ENCODE measurements around the gene ETS2. TPM values are rescaled to one million over a fixed set of nuclear protein-coding genes. Genes with fewer than 3 reads are reported as not detected.

Gene ETS2
- total RNA-seq, 2 donors from 2014 or later, result 31.4 to 37.2 TPM

- Histone ChIP-seq H3K36me3 (no peaks in the 10 kb centered on the region), H3K4me3 (no peak overlapping the region), H3K9me3 (no peaks in the 10 kb centered on the region), H3K27me3 (no peaks in the 10 kb centered on the region), H3K4me1 (peaks cover 0 to 35% of the 10 kb centered on the region in 2 donors), H3K27ac (peak overlapping the region in 1 of 2 donors; percentile 64)
- no peak for DNase-seq (ENCODE audit: low spot score)
- TF ChIP-seq CTCF (IDR thresholded peaks at IDR 0.05), result no peak
These were observed 45.0 kb upstream of the ETS2 start for GRCh38 chr21:38760762-38761155.

- no peak for TF ChIP-seq CTCF (IDR thresholded peaks at IDR 0.05)
- H3K4me3 ChIP-seq, result no peak overlapping the region
- peaks cover 0 to 27% of the 10 kb centered on the region in 2 donors for H3K4me1 ChIP-seq
- peak overlapping the region in 1 of 2 donors; percentile 64 for H3K27ac ChIP-seq
- H3K36me3 ChIP-seq, result no peaks in the 10 kb centered on the region
- no peak for DNase-seq (ENCODE audit: low spot score)
- H3K27me3 ChIP-seq, result no peaks in the 10 kb centered on the region
- H3K9me3 ChIP-seq, result no peaks in the 10 kb centered on the region
These were observed 44.2 kb upstream of the ETS2 start for GRCh38 chr21:38761531-38761930.

GRCh38 chr21:38765056-38765455 lies 40.7 kb upstream of the ETS2 start:
- H3K27me3 ChIP-seq, result no peaks in the 10 kb centered on the region
- H3K4me1 ChIP-seq, result peaks cover 0 to 10% of the 10 kb centered on the region in 2 donors
- TF ChIP-seq CTCF (IDR thresholded peaks at IDR 0.05), result no peak
- H3K9me3 ChIP-seq, result no peaks in the 10 kb centered on the region
- no peak for DNase-seq (ENCODE audit: low spot score)
- no peaks in the 10 kb centered on the region for H3K36me3 ChIP-seq
- H3K27ac ChIP-seq, result no peak overlapping the region
- H3K4me3 ChIP-seq, result no peak overlapping the region

GRCh38 chr21:38766987-38767722 lies 38.6 kb upstream of the ETS2 start:
- Histone ChIP-seq H3K36me3 (no peaks in the 10 kb centered on the region), H3K27ac (no peak overlapping the region)

GRCh38 chr21:38768471-38769063 lies 37.2 kb upstream of the ETS2 start:
- no peaks in the 10 kb centered on the region for H3K9me3 ChIP-seq
- H3K4me1 ChIP-seq, result peaks cover 0 to 4% of the 10 kb centered on the region in 2 donors
- TF ChIP-seq CTCF (IDR thresholded peaks at IDR 0.05), result no peak
- no peak for DNase-seq (ENCODE audit: low spot score)
- no peak overlapping the region for H3K4me3 ChIP-seq
- no peaks in the 10 kb centered on the region for H3K27me3 ChIP-seq
- H3K36me3 ChIP-seq, result no peaks in the 10 kb centered on the region
- no peak overlapping the region for H3K27ac ChIP-seq

More at GRCh38 chr21:38766987-38767722, 38.6 kb upstream of the ETS2 start:
- H3K27me3 ChIP-seq, result no peaks in the 10 kb centered on the region
- H3K4me1 ChIP-seq, result no peaks in the 10 kb centered on the region
- peak; percentile 47 for DNase-seq (ENCODE audit: low spot score)
- TF ChIP-seq CTCF (IDR thresholded peaks at IDR 0.05), result no peak
- H3K4me3 ChIP-seq, result peak overlapping the region; percentile 0 to 15
- H3K9me3 ChIP-seq, result no peaks in the 10 kb centered on the region

Data from right atrium auricular region (tissue), 2 donors.